ENCODE measurements around the gene NMRK2.

DNA sequence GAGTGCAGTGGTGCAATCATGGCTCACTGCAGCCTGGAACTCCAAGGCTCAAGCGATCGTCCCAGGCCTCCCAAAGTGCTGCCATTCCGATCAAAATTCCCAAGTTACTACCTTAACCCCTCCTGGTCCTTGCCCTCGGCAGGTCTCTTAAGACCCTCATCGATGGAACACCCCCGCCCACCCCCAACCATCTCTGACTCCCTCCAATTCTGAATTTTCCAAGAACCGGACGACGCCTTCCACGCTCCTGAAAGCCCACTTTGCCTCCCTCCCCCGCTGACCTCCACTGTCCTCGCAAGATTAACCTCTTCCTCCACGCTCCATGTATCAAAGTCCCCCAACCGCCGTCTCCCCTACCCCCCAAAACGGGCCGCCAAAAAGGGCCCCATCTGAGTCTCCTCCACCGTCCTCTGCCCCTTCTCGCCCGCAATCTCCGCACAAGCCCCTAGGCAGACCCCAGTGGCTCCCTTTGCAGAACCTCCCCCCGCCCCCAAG lies 37.5 kb downstream of the NMRK2 start:
- TF ChIP-seq, protein P1, sequence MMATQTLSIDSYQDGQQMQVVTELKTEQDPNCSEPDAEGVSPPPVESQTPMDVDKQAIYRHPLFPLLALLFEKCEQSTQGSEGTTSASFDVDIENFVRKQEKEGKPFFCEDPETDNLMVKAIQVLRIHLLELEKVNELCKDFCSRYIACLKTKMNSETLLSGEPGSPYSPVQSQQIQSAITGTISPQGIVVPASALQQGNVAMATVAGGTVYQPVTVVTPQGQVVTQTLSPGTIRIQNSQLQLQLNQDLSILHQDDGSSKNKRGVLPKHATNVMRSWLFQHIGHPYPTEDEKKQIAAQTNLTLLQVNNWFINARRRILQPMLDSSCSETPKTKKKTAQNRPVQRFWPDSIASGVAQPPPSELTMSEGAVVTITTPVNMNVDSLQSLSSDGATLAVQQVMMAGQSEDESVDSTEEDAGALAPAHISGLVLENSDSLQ (IDR thresholded peaks at IDR 0.05), result no peak
- TF ChIP-seq ZNF384 (IDR thresholded peaks at IDR 0.05) (no peak), SP1 (IDR thresholded peaks at IDR 0.05) (no peak), ELF4 (IDR thresholded peaks at IDR 0.05) (no peak), FOXA1 (IDR thresholded peaks at IDR 0.05) (no peak), BHLHE40 (IDR thresholded peaks at IDR 0.05; ENCODE audit: borderline replicate concordance) (no peak), FOXM1 (IDR thresholded peaks at IDR 0.05; ENCODE audit: borderline replicate concordance) (no peak)

All from HEK293T (cell line).